Retinal pigment epithelial cell (primary cell): Measurements from ENCODE around the gene SCNN1A.

Experiments
- DNase-seq: peaks from one replicate; pipeline ENCODE4 v3.0.0-alpha.2; 2010; ENCODE audit warnings: low read depth
- H3K4me3 ChIP-seq: 2 replicates; pipeline ENCODE4 v1.5.1; 2011; ENCODE audit warnings: mild to moderate bottlenecking, low read length, control low read depth, moderate library complexity
- CTCF ChIP-seq: conservative IDR thresholded peaks from 2 replicates; pipeline ENCODE4 v1.5.1; 2011; ENCODE audit warnings: low read depth, low read length, control low read depth, inconsistent platforms

SCNN1A gene

GRCh38 chr12:6378709-6379472 is 3.5 kb upstream of the SCNN1A start:
- TF ChIP-seq CTCF: no peak
- no peak for DNase-seq
- no peak overlapping the region for H3K4me3 ChIP-seq

GRCh38 chr12:6377667-6377994 is 2.3 kb upstream of the SCNN1A start:
- DNase-seq: peak; percentile 46
- TF ChIP-seq CTCF: no peak
- no peak overlapping the region for H3K4me3 ChIP-seq

GRCh38 chr12:6376870-6377666 is 1.7 kb upstream of the SCNN1A start:
- TF ChIP-seq CTCF: no peak
- no peak overlapping the region for H3K4me3 ChIP-seq
- no peak for DNase-seq

GRCh38 chr12:6376079-6376869 is 911 bp upstream of the SCNN1A start:
- H3K4me3 ChIP-seq: no peak overlapping the region
- peak; percentile 53 for TF ChIP-seq CTCF
- DNase-seq: peak; percentile 55

GRCh38 chr12:6374786-6375160 is 590 bp downstream of the SCNN1A start:
- DNase-seq: no peak
- TF ChIP-seq CTCF: no peak
- H3K4me3 ChIP-seq: no peak overlapping the region

GRCh38 chr12:6374028-6374785 is 1.2 kb downstream of the SCNN1A start:
- no peak for TF ChIP-seq CTCF
- no peak for DNase-seq
- no peak overlapping the region for H3K4me3 ChIP-seq
